Fibroblast of lung (primary cell): ENCODE measurements around the gene SYCN. TPM values are rescaled to one million over a fixed set of nuclear protein-coding genes. Genes with fewer than 3 reads are reported as not detected.

Source experiments
- DNase-seq, 2 donors: peaks; one replicate each; pipeline versions ENCODE4 v3.0.0 to v3.0.0-alpha.2; 2010; ENCODE audit warnings: low read depth in 2 of 2
- H2AFZ ChIP-seq: 2 replicates; pipeline ENCODE4 v1.5.1; 2012; ENCODE audit warnings: low read length, control low read depth, inconsistent platforms
- H3K27ac ChIP-seq: 2 replicates; pipeline ENCODE4 v1.5.1; 2011; ENCODE audit warnings: low read length, control low read depth; ENCODE audit not compliant: insufficient read depth
- H3K27me3 ChIP-seq: 2 replicates; pipeline ENCODE4 v1.5.1; 2011; ENCODE audit warnings: mild to moderate bottlenecking, low read length; ENCODE audit not compliant: control insufficient read depth, insufficient read depth
- H3K36me3 ChIP-seq: 2 replicates; pipeline ENCODE4 v1.5.1; 2011; ENCODE audit warnings: low read length; ENCODE audit not compliant: control insufficient read depth, insufficient read depth
- H3K4me1 ChIP-seq: 2 replicates; pipeline ENCODE4 v1.5.1; 2011; ENCODE audit warnings: low read length; ENCODE audit not compliant: control insufficient read depth, insufficient read depth; ENCODE audit errors: extremely low read depth
- H3K4me2 ChIP-seq: 2 replicates; pipeline ENCODE4 v1.5.1; 2011; ENCODE audit warnings: low read length, control low read depth; ENCODE audit not compliant: insufficient read depth; ENCODE audit errors: extremely low read depth
- H3K4me3 ChIP-seq, 4 experiments: fragments of 200-600 bp in 1 of 4; sonication (generic) in 1 of 4; replicated peaks in 1 of 4; 2 replicates each; pipeline ENCODE4 v1.5.1; 2011 to 2016; ENCODE audit warnings: low read length in 4 of 4, low read depth in 3 of 4, mild to moderate bottlenecking in 3 of 4, control low read depth in 2 of 4, inconsistent platforms in 1 of 4, mixed read lengths in 1 of 4; ENCODE audit not compliant: insufficient read depth in 1 of 4; ENCODE audit errors: control extremely low read depth in 1 of 4
- H3K79me2 ChIP-seq: 2 replicates; pipeline ENCODE4 v1.5.1; 2012; ENCODE audit warnings: mild to moderate bottlenecking, low read length, inconsistent platforms; ENCODE audit not compliant: control insufficient read depth, insufficient read depth
- H3K9ac ChIP-seq: 2 replicates; pipeline ENCODE4 v1.5.1; 2011; ENCODE audit warnings: mild to moderate bottlenecking, low read length, control low read depth; ENCODE audit not compliant: insufficient read depth
- H3K9me3 ChIP-seq: 2 replicates; pipeline ENCODE4 v1.5.1; 2012; ENCODE audit warnings: low read depth, low read length; ENCODE audit not compliant: control insufficient read depth, insufficient read depth
- H4K20me1 ChIP-seq: 2 replicates; pipeline ENCODE4 v1.5.1; 2011; ENCODE audit warnings: low read length; ENCODE audit not compliant: control insufficient read depth, insufficient read depth; ENCODE audit errors: extremely low read depth
- EZH2 ChIP-seq: IDR thresholded peaks from 2 replicates; pipeline ENCODE4 v1.5.1; 2012; ENCODE audit warnings: low read length, control low read depth, mild to moderate bottlenecking; ENCODE audit errors: missing control alignments
- polyA plus RNA-seq, 2 donors: library from polyadenylated mRNA; depleted of rRNA in 1 of 2; stranded (reverse) in 1 of 2; unstranded in 1 of 2; fragments of >200 nt; gene quantifications; 2 replicates each; pipeline ENCODE4 v1.2.1, GENCODE V29; 2011 to 2012; ENCODE audit warnings: missing spikeins in 1 of 2
- total RNA-seq: library from RNA; depleted of rRNA; stranded (reverse); fragments of >200 nt; gene quantifications from 2 replicates; pipeline ENCODE4 v1.2.1, GENCODE V29; 2014
- TF ChIP-seq, protein P1 (sequence below), 2 donors: IDR thresholded peaks in 1 of 2; conservative IDR thresholded peaks in 1 of 2; 1 replicate in 1 of 2; 2 replicates in 1 of 2; pipeline ENCODE4 v1.5.1; 2011 to 2012; ENCODE audit warnings: low read length in 2 of 2, control low read depth in 1 of 2, inconsistent platforms in 1 of 2, low read depth in 1 of 2, mild to moderate bottlenecking in 1 of 2

Gene SYCN
- total and polyA plus RNA-seq, 2 donors (not counting 1 experiment from before 2014, with no cell fraction given) = not detected

GRCh38 chr19:39238209-39238608, 34.1 kb upstream of the SYCN start:
- Histone ChIP-seq H3K9me3 (no peaks in the 10 kb centered on the region), H3K79me2 (no peaks in the 10 kb centered on the region), H3K4me2 (no peak overlapping the region), H3K4me3 (no peak overlapping the region), H3K36me3 (no peaks in the 10 kb centered on the region), H3K9ac (no peak overlapping the region), H3K27me3 (peaks cover 4% of the 10 kb centered on the region), H3K4me1 (no peaks in the 10 kb centered on the region), H3K27ac (no peak overlapping the region), H4K20me1 (no peaks in the 10 kb centered on the region), H2AFZ (no peak overlapping the region)
- DNase-seq = no peak
- TF ChIP-seq, protein P1, sequence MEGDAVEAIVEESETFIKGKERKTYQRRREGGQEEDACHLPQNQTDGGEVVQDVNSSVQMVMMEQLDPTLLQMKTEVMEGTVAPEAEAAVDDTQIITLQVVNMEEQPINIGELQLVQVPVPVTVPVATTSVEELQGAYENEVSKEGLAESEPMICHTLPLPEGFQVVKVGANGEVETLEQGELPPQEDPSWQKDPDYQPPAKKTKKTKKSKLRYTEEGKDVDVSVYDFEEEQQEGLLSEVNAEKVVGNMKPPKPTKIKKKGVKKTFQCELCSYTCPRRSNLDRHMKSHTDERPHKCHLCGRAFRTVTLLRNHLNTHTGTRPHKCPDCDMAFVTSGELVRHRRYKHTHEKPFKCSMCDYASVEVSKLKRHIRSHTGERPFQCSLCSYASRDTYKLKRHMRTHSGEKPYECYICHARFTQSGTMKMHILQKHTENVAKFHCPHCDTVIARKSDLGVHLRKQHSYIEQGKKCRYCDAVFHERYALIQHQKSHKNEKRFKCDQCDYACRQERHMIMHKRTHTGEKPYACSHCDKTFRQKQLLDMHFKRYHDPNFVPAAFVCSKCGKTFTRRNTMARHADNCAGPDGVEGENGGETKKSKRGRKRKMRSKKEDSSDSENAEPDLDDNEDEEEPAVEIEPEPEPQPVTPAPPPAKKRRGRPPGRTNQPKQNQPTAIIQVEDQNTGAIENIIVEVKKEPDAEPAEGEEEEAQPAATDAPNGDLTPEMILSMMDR (conservative IDR thresholded peaks at IDR 0.05 in 1 of 2, IDR thresholded peaks at IDR 0.05 in 1 of 2; ENCODE audit: low read depth in 1 of 2, low read length in 2 of 2) = no peak
- no peak for TF ChIP-seq EZH2

DNA sequence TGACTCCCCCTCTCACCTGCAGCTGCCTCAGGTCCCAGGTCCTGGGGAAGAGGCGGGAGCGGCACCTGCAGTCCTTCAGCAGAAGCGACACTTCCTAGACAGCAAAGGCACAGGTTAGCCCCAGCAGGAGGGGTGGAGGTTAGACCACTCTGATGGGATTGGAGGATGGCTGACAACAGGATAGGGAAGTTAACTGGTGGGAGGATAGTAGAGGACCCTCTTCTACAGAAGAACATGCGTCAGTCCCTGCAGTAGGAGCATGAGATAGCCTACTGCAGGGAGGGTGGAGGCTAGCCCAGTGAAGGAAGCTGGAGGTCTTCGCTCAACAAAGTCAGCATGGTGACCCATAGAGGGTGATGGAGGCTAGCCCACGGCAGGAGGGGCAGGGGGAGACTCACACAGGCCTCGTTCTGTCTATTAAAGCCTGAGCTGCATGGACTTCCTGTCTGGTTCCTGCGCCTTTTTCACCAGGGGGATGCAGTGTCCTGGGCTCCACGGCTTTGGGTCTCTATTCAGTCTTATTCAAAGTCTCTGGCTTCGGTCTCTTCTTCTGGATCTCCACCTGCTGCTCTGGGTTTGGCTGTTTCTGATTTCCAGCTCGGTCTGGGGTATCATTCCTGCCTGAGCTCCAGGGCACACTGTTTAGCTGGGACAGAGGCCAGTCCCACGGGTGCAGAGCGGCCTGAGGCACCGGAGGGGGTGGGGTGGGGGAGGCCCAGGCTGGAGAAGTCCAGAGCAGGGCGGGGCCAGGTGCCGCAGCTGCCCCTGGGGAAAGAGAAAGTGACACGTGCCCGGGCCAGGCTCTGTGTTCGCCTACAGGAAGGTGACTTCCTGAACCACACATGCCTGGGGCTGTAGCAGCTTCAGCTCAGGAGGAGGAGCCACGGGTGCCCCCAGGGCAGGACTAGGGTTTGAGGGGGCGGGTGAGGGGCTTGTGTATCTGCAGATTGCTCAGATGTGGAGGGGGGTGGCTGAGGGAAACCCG, 33.4 kb upstream of the SYCN start:
- Histone ChIP-seq H2AFZ (no peak overlapping the region), H3K36me3 (no peaks in the 10 kb centered on the region), H3K27ac (no peak overlapping the region), H3K9ac (no peak overlapping the region), H3K79me2 (no peaks in the 10 kb centered on the region), H3K4me3 (no peak overlapping the region), H3K27me3 (peaks cover 4% of the 10 kb centered on the region), H3K4me2 (no peak overlapping the region), H3K9me3 (no peaks in the 10 kb centered on the region), H3K4me1 (no peaks in the 10 kb centered on the region), H4K20me1 (no peaks in the 10 kb centered on the region)
- TF ChIP-seq EZH2 = no peak
- TF ChIP-seq, protein P1 (conservative IDR thresholded peaks at IDR 0.05 in 1 of 2, IDR thresholded peaks at IDR 0.05 in 1 of 2; ENCODE audit: low read depth in 1 of 2, low read length in 2 of 2) = no peak
- DNase-seq = no peak

- DNase-seq = no peak
- Histone ChIP-seq H3K4me1 (no peaks in the 10 kb centered on the region), H3K9ac (no peak overlapping the region), H4K20me1 (no peaks in the 10 kb centered on the region), H3K4me2 (no peak overlapping the region), H3K79me2 (no peaks in the 10 kb centered on the region), H3K36me3 (no peaks in the 10 kb centered on the region), H3K4me3 (no peak overlapping the region), H3K27me3 (peaks cover 8% of the 10 kb centered on the region), H2AFZ (no peak overlapping the region), H3K27ac (no peak overlapping the region), H3K9me3 (no peaks in the 10 kb centered on the region)
- TF ChIP-seq EZH2 = no peak
- TF ChIP-seq, protein P1 (conservative IDR thresholded peaks at IDR 0.05 in 1 of 2, IDR thresholded peaks at IDR 0.05 in 1 of 2; ENCODE audit: low read depth in 1 of 2, low read length in 2 of 2) = no peak
These were observed 32.5 kb upstream of the SYCN start for GRCh38 chr19:39236527-39236926.
